NCI-H345 treated with DMSO at 0.1 percent for 48 hours (cell line): Measurements from ENCODE around the gene ACAA1.
"Not testable (repeated sequence)": the region's sequence is repeated elsewhere in the genome, so short reads cannot be mapped to it uniquely, and the experiment has no call there.

Experiments used
- DNase-seq: peaks from one replicate; lab custom pipeline; 2025; ENCODE audit not compliant: unreplicated experiment; lab: John Stamatoyannopoulos, UW

ACAA1 gene

GRCh38 chr3:38136777-38137614, at the start of gene ACAA1:
Gene ACAA1 (minus strand): TSS chr3:38137127. CDS start chr3:38137035, 92 bp downstream.
- peak; percentile 94 for DNase-seq

- DNase-seq = no peak
Observed at GRCh38 chr3:38177181-38177580, 40.3 kb upstream of the ACAA1 start.

- DNase-seq = no peak
Observed at GRCh38 chr3:38173834-38174418, 37.0 kb upstream of the ACAA1 start.

GRCh38 chr3:38171622-38172021, 34.7 kb upstream of the ACAA1 start:
- DNase-seq = no peak

GRCh38 chr3:38170722-38171121, 33.8 kb upstream of the ACAA1 start:
- no peak for DNase-seq

- no peak for DNase-seq
Observed at GRCh38 chr3:38169027-38169317, 32.0 kb upstream of the ACAA1 start.

GRCh38 chr3:38168151-38169026, 31.5 kb upstream of the ACAA1 start:
- no peak for DNase-seq

GRCh38 chr3:38167591-38167990, 30.7 kb upstream of the ACAA1 start:
- DNase-seq = no peak

- no peak for DNase-seq
Observed at GRCh38 chr3:38165722-38166387, 28.9 kb upstream of the ACAA1 start.

- DNase-seq = peak; percentile 95
Observed at GRCh38 chr3:38164952-38165721, 28.2 kb upstream of the ACAA1 start, which contains the start of gene OXSR1. Gene OXSR1 (plus strand): TSS chr3:38165537. CDS start chr3:38165877, 340 bp downstream.

GRCh38 chr3:38164643-38164951, 27.7 kb upstream of the ACAA1 start:
- DNase-seq = no peak

GRCh38 chr3:38163841-38164642, 27.1 kb upstream of the ACAA1 start:
- no peak for DNase-seq

- no peak for DNase-seq
Observed at GRCh38 chr3:38163117-38163840, 26.4 kb upstream of the ACAA1 start.

- DNase-seq = not testable (repeated sequence)
Observed at GRCh38 chr3:38160704-38161103, 23.8 kb upstream of the ACAA1 start.

GRCh38 chr3:38158472-38158871, 21.5 kb upstream of the ACAA1 start:
- DNase-seq = no peak

- no peak for DNase-seq
Observed at GRCh38 chr3:38157595-38157994, 20.7 kb upstream of the ACAA1 start.

GRCh38 chr3:38157117-38157516, 20.2 kb upstream of the ACAA1 start:
- no peak for DNase-seq

- DNase-seq = no peak
Observed at GRCh38 chr3:38155825-38156224, 18.9 kb upstream of the ACAA1 start.

- DNase-seq = no peak
Observed at GRCh38 chr3:38154625-38155255, 17.8 kb upstream of the ACAA1 start.
